Activated CD8-positive, alpha-beta T cell treated with anti-CD3 and anti-CD28 coated beads, Interleukin-2, amount 10 ng/mL, durations not matched to agents 7 days and 5 days (primary cell): ENCODE measurements around the gene FLT1. TPM values are rescaled to one million over a fixed set of nuclear protein-coding genes. Genes with fewer than 3 reads are reported as not detected.

Experiments used
- ATAC-seq: fragments of 150-1000 bp; cut with Tn5 transposase; one replicate; pipeline ENCODE4 v1.10.0; 2021; ENCODE audit warnings: moderate library complexity
- CTCF ChIA-PET: fragments of 350-600 bp; sonication (Branson Sonifier 250); formaldehyde crosslinking; loops from one replicate; lab custom pipeline; 2021; ENCODE audit warnings: antibody characterized with exemption; lab: Charles Lee
- POLR2A ChIA-PET: fragments of 350-600 bp; sonication (Branson Sonifier 250); formaldehyde crosslinking; loops from one replicate; lab custom pipeline; 2021; ENCODE audit warnings: antibody characterized with exemption; lab: Charles Lee
- DNase-seq: peaks from one replicate; pipeline ENCODE4 v3.0.0-alpha.2; 2020
- H3K27ac Mint-ChIP-seq: one replicate; pipeline ENCODE4 v1.8.0; 2021; ENCODE audit warnings: mild to moderate bottlenecking, mixed read lengths
- H3K27me3 Mint-ChIP-seq: one replicate; pipeline ENCODE4 v1.8.0; 2021; ENCODE audit warnings: low read depth, mixed read lengths
- H3K36me3 Mint-ChIP-seq: one replicate; pipeline ENCODE4 v1.8.0; 2021; ENCODE audit warnings: low read depth, mixed read lengths
- H3K4me1 Mint-ChIP-seq: one replicate; pipeline ENCODE4 v1.8.0; 2021; ENCODE audit warnings: low read depth, mixed read lengths
- H3K4me3 Mint-ChIP-seq: one replicate; pipeline ENCODE4 v1.8.0; 2021; ENCODE audit warnings: mild to moderate bottlenecking, mixed read lengths
- H3K9me3 Mint-ChIP-seq: one replicate; pipeline ENCODE4 v1.8.0; 2022; ENCODE audit warnings: mixed read lengths; ENCODE audit not compliant: insufficient read depth
- total RNA-seq, 2 experiments: library from RNA; stranded (reverse); gene quantifications; one replicate each; pipeline ENCODE4 v1.2.3, GENCODE V29; 2021

The FLT1 gene
- total RNA-seq, 2 experiments from 2014 or later = 0.95 to 1.3 TPM

GRCh38 chr13:28495538-28496187 is 735 bp upstream of the FLT1 start:
- H3K4me3 Mint-ChIP-seq = peak overlapping the region; percentile 42

DNA sequence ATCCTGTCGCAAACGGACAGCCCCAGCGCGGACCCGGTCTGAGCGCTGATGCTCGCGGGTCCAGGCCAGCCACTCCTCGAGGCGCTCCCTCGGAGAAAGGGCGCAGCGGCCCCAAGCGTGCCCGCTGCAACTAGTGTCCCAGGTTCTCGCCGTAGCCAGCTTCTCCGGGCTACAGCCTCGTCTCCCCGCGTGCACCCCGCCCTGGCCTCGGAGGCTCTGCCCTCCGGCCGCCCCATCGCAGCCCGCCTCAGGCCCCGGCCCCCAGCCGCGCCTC is 487 bp downstream of the FLT1 start:
- no peaks in the 10 kb centered on the region for H3K36me3 Mint-ChIP-seq
- ATAC-seq (peak; percentile 28), DNase-seq (no peak)
- ChIA-PET CTCF (no interaction called here), POLR2A (interaction anchor here (0.5 kb wide), 1 partner anchor 241 kb away, joined by 4 read pairs; no protein-coding TSS in a partner anchor)
- no peak overlapping the region for H3K27ac Mint-ChIP-seq
- H3K27me3 Mint-ChIP-seq = peaks cover 52% of the 10 kb centered on the region
- H3K4me1 Mint-ChIP-seq = peaks cover 26% of the 10 kb centered on the region
- H3K4me3 Mint-ChIP-seq = peak overlapping the region; percentile 43
- H3K9me3 Mint-ChIP-seq = no peaks in the 10 kb centered on the region

More at GRCh38 chr13:28495538-28496187, 735 bp upstream of the FLT1 start:
- no peak for DNase-seq
- H3K36me3 Mint-ChIP-seq = no peaks in the 10 kb centered on the region
- ATAC-seq = no peak
- H3K27ac Mint-ChIP-seq = no peak overlapping the region
- CTCF ChIA-PET = no interaction called here
- peaks cover 23% of the 10 kb centered on the region for H3K4me1 Mint-ChIP-seq
- no peaks in the 10 kb centered on the region for H3K9me3 Mint-ChIP-seq
- H3K27me3 Mint-ChIP-seq = peaks cover 50% of the 10 kb centered on the region
- POLR2A ChIA-PET = interaction anchor here (1.0 kb wide), 1 partner anchor 164 kb away, joined by 3 read pairs; no protein-coding TSS in a partner anchor

DNA sequence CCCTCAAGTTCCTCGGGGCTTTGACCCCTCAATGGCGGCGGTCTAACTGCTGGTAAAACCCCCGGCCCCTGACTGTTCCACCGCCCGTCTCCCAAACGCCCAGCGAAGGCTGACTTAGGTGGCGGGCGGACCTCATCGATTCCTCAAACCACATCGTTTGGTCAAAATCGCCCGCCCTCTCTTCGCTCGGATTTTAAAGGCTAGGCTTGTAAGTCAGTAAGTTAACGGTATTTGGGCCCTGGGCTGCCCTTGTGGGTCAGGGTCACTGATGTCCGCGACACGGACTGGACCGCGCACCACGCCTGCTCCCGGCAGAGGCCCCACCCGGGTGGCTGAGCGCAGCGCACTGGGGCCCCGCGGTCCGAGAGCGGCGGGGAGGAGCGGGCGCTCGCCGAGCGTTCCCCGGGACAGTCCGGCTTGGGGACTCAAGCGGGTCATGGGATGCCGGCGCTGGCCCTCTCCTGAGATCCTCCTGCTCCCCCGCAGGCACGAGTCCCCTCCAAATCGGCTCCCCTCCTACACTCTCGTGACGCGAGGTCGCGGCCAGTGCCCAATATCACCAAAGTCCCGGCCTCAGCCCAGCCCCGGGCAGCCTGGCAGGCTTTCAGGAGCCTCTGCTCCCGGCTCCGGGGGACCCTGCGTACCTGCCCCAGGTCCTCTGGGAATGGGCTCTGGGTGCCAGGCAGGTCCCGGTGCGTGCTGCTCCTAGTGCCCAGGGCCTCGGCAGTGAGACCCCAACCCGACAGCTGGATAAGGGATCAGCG is 1.0 kb downstream of the FLT1 start:
- peak overlapping the region; percentile 57 for H3K4me3 Mint-ChIP-seq
- H3K36me3 Mint-ChIP-seq = no peaks in the 10 kb centered on the region
- H3K27me3 Mint-ChIP-seq = peaks cover 52% of the 10 kb centered on the region
- H3K27ac Mint-ChIP-seq = no peak overlapping the region
- no peaks in the 10 kb centered on the region for H3K9me3 Mint-ChIP-seq
- CTCF ChIA-PET = no interaction called here
- ATAC-seq (peak; percentile 42), DNase-seq (no peak)
- POLR2A ChIA-PET = interaction anchor here (0.5 kb wide), 1 partner anchor 241 kb away, joined by 4 read pairs; no protein-coding TSS in a partner anchor
- H3K4me1 Mint-ChIP-seq = peaks cover 29% of the 10 kb centered on the region

- H3K4me1 Mint-ChIP-seq = peaks cover 29% of the 10 kb centered on the region
- peak overlapping the region; percentile 57 for H3K4me3 Mint-ChIP-seq
- POLR2A ChIA-PET = interaction anchor here (0.6 to 1.7 kb wide), 2 partner anchors 18 to 166 kb away, joined by 3 to 6 read pairs; partner anchors contain the start of gene POMP
- H3K27ac Mint-ChIP-seq = no peak overlapping the region
- CTCF ChIA-PET = interaction anchor here (0.8 to 1.5 kb wide), 5 partner anchors 13 to 168 kb away, joined by 3 to 5 read pairs (median 4); partner anchors contain the start of gene POMP
- DNase-seq = peak; percentile 77
- peaks cover 46% of the 10 kb centered on the region for H3K27me3 Mint-ChIP-seq
- no peaks in the 10 kb centered on the region for H3K36me3 Mint-ChIP-seq
- H3K9me3 Mint-ChIP-seq = no peaks in the 10 kb centered on the region
- ATAC-seq = peak; percentile 80
Measured at GRCh38 chr13:28492569-28493367, 2.2 kb downstream of the FLT1 start.

- no peaks in the 10 kb centered on the region for H3K9me3 Mint-ChIP-seq
- H3K27ac Mint-ChIP-seq = no peak overlapping the region
- H3K4me3 Mint-ChIP-seq = no peak overlapping the region
- no peaks in the 10 kb centered on the region for H3K36me3 Mint-ChIP-seq
- peaks cover 23% of the 10 kb centered on the region for H3K27me3 Mint-ChIP-seq
- ChIA-PET CTCF (interaction anchor here (0.7 to 1.6 kb wide), 2 partner anchors 10 to 18 kb away, joined by 3 read pairs; no protein-coding TSS in a partner anchor), POLR2A (no interaction called here)
- no peak for DNase-seq
- no peak for ATAC-seq
- H3K4me1 Mint-ChIP-seq = peaks cover 22% of the 10 kb centered on the region
Measured at GRCh38 chr13:28490061-28490460, 4.9 kb downstream of the FLT1 start.

GRCh38 chr13:28489524-28489931 is 5.4 kb downstream of the FLT1 start:
- ATAC-seq = no peak
- Mint-ChIP-seq H3K27ac (no peak overlapping the region), H3K9me3 (no peaks in the 10 kb centered on the region), H3K4me1 (peaks cover 22% of the 10 kb centered on the region), H3K4me3 (no peak overlapping the region), H3K36me3 (no peaks in the 10 kb centered on the region), H3K27me3 (peaks cover 23% of the 10 kb centered on the region)
- ChIA-PET POLR2A (no interaction called here), CTCF (interaction anchor here (0.7 to 1.3 kb wide), 2 partner anchors 10 to 166 kb away, joined by 3 read pairs; no protein-coding TSS in a partner anchor)
- no peak for DNase-seq

GRCh38 chr13:28488376-28489005 is 6.4 kb downstream of the FLT1 start:
- ATAC-seq = no peak
- Mint-ChIP-seq H3K4me1 (peaks cover 21% of the 10 kb centered on the region), H3K27me3 (peaks cover 16% of the 10 kb centered on the region), H3K9me3 (no peaks in the 10 kb centered on the region), H3K4me3 (no peak overlapping the region), H3K36me3 (no peaks in the 10 kb centered on the region), H3K27ac (no peak overlapping the region)
- POLR2A ChIA-PET = no interaction called here
- DNase-seq = no peak
- CTCF ChIA-PET = interaction anchor here (1.3 kb wide), 1 partner anchor 165 kb away, joined by 3 read pairs; no protein-coding TSS in a partner anchor

DNA sequence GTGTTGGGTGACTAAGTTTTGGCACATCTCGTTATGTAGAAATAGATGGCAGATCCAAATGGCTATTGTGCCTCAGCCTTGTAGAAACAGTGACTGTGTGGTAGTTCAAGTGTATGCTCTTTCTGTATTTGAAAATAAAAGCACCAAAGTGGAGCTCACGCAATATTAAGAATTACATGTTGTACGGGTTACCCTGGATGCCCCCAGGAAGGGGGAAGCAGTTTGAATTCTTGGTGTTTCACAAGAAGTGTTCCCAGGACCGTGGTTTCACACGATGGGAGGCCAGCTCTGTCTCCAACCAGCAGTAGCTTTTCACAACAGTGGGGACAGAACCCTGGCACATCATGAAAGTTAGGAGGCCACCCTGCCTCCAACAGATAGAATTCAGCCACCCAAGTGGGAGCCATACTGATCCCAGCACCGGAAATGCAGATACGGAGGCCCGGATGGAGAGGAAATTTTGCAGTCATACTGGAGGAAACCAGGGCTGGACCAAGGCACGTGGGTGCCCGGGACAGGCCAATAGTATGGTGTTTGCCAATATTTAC is 8.9 kb downstream of the FLT1 start:
- Mint-ChIP-seq H3K9me3 (no peaks in the 10 kb centered on the region), H3K4me1 (peaks cover 6% of the 10 kb centered on the region), H3K27me3 (peaks cover 10% of the 10 kb centered on the region), H3K27ac (no peak overlapping the region), H3K4me3 (no peak overlapping the region), H3K36me3 (no peaks in the 10 kb centered on the region)
- ATAC-seq (no peak), DNase-seq (no peak)
- ChIA-PET POLR2A (no interaction called here), CTCF (no interaction called here)

DNA sequence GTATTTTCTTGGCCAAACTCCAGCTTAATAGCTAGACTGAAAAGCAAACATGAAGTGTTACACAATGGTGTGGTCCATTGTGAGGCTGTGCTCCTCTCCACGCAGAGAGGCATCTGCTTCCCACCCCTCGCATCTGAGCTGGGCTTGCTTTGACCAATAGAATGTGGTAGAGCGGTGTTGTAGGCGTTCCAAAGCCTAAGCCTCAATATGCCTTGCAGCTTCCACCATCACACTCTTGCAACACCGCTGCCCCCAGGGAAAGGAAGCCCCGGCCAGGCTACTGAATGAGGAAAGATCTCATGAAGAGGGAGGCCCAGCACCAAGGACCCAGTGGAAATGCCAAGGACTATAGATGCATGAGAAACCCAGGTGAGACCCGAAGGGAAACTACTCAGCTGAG is 9.4 kb downstream of the FLT1 start:
- ATAC-seq = no peak
- peaks cover 7% of the 10 kb centered on the region for H3K27me3 Mint-ChIP-seq
- CTCF ChIA-PET = no interaction called here
- H3K36me3 Mint-ChIP-seq = no peaks in the 10 kb centered on the region
- no peak for DNase-seq
- no peak overlapping the region for H3K27ac Mint-ChIP-seq
- H3K4me3 Mint-ChIP-seq = no peak overlapping the region
- POLR2A ChIA-PET = no interaction called here
- peaks cover 6% of the 10 kb centered on the region for H3K4me1 Mint-ChIP-seq
- no peaks in the 10 kb centered on the region for H3K9me3 Mint-ChIP-seq

DNA sequence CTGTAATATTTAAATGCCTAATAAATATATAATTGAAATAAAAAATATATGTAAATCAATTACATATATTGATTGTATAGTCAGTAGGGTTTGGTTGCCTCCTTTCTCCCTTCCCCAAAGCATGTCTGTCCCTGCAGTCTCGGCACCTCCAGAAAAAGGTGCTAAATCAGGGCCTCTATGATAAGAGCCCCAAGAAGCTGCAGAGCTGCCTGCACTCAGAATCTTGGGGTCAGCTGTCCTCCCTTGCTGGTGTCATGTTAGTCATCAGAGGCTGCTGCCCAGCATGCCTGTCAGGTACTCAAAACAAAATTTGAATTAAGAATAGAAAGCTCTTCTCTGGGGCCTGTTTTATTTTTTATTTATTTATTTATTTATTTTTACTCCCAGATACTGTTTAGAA is 9.8 kb downstream of the FLT1 start:
- Mint-ChIP-seq H3K36me3 (no peaks in the 10 kb centered on the region), H3K9me3 (no peaks in the 10 kb centered on the region), H3K4me1 (peaks cover 4% of the 10 kb centered on the region), H3K27me3 (peaks cover 6% of the 10 kb centered on the region), H3K4me3 (no peak overlapping the region), H3K27ac (no peak overlapping the region)
- ChIA-PET POLR2A (no interaction called here), CTCF (no interaction called here)
- DNase-seq (no peak), ATAC-seq (no peak)
